Colon (tissue), 2 donors: ENCODE results near the gene COL24A1.
"Not testable (repeated sequence)": the region's sequence is repeated elsewhere in the genome, so short reads cannot be mapped to it uniquely, and the experiment has no call there.

Experiments
- FAIRE-seq: peaks from 2 replicates; lab custom pipeline; 2012; peaks lifted over from hg19 to GRCh38; lab: Jason Lieb, UNC
- donor health status: control.
- donor health status: control.

Gene COL24A1

GRCh38 chr1:85984636-85985035, 171.9 kb downstream of the COL24A1 start:
- FAIRE-seq, result no peak

DNA sequence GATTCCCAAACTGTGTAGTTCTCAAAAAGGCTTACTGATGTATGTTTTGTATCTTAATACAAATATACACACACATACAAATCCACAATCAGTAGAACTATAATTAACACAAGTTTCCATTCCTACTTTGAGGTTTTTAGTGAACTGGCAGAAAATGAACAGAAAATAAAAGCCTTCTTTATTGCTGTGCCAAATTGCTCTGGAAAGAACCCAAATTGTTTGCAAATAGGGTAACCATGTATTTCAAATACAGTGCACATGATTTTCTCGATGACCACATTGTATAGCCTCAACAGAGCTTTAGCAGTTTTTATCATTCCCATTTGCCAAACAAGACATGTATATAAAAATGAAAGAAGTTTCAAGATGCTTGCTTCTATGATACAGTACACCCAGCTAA, 173.3 kb downstream of the COL24A1 start:
- FAIRE-seq, result no peak

DNA sequence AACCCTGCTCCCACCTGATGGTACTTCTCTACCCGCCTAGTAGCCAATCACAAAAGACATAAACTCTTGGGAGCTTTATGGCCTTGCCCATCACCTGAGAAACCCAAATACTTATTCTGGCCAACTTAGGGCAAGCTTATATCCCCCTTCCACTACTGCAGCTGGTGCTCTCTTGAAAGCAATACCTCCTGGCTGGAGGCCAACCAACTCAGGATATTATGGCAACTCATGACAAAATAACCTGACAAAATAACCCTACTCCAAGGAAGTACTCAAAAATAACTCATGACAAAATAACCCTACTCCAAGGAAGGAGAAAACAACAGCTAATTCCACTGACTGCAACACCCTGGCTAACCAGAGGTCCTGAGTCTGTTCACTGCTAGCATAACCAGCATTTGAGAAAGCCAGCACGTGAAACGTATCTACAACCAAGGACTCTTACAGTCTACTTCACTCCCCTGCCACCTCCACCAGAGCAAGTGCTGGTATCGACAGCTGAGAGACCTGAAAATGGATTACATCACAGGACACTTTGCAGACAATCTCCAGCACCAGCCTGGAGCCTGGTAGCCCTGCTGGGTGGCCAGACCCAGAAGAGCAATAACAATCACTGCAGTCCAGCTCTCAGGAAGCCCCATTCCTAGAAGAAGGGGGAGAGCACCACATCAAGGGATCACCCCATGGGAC, 179.9 kb downstream of the COL24A1 start:
- no peak for FAIRE-seq

DNA sequence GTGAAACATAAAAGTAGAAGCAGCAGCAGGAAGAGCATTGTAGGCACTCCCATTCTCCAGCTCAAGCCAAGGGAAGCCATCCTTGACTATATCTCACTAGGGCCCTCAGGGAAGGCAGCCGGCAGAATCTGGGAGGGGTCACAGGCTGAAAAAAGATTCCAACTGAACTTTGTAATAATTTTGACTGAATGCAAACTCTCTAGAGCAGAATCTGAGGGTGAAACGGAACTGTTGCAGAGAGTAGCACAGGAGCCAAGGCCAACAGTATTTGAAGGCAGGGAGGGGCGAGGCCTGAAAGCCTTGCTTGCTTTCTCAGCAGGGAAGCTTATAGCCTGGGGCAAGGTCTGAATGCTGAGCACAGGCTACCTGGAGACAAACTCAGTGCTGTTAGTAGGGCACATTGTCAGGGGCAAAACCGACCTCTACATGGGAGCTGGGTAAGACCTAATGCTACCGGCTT, 180.6 kb downstream of the COL24A1 start:
- no peak for FAIRE-seq

DNA sequence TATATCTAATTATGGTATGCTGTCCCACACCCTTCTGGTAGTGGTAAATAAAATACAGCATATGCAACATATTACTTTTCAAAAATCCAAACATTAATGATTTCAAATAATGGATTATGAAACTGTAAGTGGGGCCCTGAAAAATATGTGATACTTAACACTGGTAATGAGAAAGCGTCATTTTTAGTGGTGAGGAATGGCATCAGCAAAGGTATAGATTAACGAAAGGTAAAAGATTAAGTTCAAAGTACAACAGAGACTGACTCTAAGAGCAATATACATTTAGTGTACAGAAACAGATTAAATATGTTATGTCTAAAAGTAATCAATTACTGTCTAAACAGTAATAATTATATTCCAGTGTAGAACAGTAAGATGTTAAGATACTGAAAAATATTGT, 194.1 kb downstream of the COL24A1 start:
- FAIRE-seq, result no peak

DNA sequence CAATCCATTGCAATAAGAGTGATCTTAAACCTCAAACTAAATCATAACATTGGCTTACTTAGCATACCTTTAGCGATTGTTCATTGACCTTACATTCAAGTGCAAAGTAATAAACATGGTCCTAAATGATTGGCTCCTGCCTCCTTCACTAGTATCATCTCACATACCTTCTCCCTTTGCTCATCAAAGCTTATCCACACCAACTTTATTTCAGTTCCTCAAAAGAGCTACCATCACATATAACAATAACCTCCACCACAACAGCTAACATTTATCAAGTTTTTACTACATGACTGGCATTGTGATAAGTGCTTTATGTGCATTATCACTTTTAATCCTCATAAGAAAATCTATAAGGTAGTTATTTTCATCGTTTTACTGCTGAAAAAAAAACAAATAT, 198.8 kb downstream of the COL24A1 start:
- no peak for FAIRE-seq

- not testable (repeated sequence) for FAIRE-seq
These were observed 201.4 kb downstream of the COL24A1 start for GRCh38 chr1:85955218-85955617.

- FAIRE-seq, result no peak
These were observed 204.1 kb downstream of the COL24A1 start for GRCh38 chr1:85952460-85952859.

DNA sequence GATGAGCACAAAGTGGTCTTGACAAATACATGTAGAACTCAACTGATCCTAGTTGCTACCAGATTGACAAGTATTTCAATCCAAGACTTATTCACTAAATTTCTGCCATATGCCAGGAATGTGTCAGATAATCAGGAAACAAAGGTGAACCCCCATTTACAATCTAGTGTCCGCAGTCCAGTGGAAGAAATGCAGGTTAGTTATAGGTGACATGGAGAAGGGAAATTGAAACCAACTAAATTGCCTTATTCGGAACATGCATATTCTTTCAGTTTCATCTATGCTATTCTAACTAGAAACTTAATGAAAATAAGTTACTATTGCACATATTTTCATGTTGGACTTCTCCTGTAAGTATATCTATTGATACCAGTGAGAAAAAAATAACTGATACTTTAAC, 209.4 kb downstream of the COL24A1 start:
- no peak for FAIRE-seq

DNA sequence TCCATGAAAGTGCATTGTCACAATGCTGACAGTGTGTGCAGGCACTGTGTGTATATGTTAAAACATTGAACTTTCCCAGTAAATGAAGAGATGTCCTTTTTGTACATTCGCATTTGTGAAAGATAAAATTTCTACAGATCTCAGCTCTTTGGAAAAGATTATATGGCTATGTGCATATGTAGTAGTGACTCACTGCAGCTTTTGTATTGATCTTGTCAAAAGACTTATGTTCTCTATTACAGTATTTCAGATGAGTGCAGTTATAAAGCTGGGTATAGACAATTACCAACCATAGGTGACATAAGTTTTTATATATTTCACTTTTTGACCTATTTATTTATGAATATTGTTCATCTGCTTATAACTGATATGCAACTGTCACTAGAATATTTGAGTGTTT, 212.6 kb downstream of the COL24A1 start:
- FAIRE-seq, result no peak

- FAIRE-seq, result no peak
These were observed 213.0 kb downstream of the COL24A1 start for GRCh38 chr1:85943526-85943925.

- FAIRE-seq, result no peak
These were observed 215.8 kb downstream of the COL24A1 start for GRCh38 chr1:85940656-85941306.

GRCh38 chr1:85938829-85939228, 217.7 kb downstream of the COL24A1 start:
- FAIRE-seq, result no peak

GRCh38 chr1:85936470-85936869, 220.1 kb downstream of the COL24A1 start:
- FAIRE-seq, result no peak

DNA sequence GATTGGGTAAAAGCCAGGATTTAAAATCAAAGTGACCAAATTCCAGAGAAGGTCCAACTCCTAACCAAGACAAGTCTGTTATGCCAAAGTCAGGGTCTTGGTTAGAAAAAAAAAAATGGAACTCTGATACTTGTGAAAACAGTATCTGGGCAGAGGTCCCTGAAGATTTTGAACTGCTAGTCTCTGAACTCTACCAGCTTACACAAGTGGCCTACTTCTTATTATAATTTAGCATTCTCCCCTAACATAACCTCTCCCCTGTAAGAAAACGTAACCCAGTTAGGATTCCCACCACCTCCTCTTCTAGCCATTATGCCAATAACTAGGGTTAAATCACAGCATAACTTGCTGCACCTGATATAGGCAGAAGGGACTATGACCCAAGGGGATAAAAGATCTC, 220.5 kb downstream of the COL24A1 start:
- no peak for FAIRE-seq

- no peak for FAIRE-seq
These were observed 221.3 kb downstream of the COL24A1 start for GRCh38 chr1:85935234-85935633.

- FAIRE-seq, result no peak
These were observed 222.1 kb downstream of the COL24A1 start for GRCh38 chr1:85934516-85934915.

DNA sequence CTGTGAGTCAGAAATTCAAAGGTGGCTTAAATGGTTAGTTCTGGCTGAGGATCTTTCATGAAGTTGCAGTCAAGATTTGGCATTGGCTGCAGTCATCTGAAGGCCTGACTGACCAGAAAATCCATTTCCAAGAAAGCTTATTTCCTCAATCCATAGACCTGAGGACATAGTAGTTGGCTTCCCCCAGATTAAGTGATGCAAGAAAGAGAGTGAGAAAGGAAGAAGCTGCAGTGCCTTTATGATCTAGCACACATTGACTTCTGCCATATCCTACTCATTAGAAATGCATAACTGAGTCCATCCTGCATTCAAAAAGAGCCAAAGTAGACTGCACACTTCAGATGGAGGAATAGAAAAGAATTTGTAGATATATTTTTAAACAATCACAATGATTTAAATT, 222.6 kb downstream of the COL24A1 start:
- FAIRE-seq, result no peak

DNA sequence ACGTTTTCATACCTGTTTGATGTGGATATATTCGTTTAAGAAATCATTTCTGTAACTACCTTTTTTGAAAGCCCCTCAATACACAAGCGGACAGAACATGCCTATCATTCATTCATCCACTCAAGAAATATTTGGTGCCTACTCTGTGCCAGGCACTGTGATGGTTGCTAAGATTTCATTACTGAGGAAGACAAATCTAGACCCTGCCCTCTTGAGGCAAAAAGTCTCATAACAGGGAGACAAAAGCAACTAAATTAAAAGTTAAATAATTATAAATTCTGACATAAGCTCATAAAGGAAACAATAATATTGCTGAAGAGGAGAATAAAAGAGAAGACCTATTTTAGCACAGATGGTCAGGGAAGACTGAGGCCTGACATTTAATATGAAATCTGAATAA, 244.8 kb downstream of the COL24A1 start:
- FAIRE-seq, result no peak

DNA sequence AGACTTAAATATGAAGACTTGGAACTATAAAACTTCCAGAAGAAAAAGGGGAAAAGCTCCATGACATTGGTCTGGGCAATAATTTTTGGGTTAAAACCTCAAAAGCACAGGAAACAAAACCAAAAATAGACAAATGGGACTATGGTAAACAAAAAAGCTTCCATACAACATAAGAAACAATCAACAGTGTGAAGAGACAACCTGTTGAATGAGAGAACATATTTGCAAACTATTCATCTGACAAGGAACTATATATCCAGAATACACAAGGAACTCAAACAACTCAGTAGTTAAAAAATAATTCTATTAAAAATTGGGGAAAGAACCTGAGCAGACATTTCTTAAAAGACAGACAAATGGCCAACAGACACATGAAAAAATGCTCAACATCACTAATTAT, 255.7 kb downstream of the COL24A1 start:
- no peak for FAIRE-seq

- FAIRE-seq, result no peak
These were observed 257.7 kb downstream of the COL24A1 start for GRCh38 chr1:85898861-85899260.

DNA sequence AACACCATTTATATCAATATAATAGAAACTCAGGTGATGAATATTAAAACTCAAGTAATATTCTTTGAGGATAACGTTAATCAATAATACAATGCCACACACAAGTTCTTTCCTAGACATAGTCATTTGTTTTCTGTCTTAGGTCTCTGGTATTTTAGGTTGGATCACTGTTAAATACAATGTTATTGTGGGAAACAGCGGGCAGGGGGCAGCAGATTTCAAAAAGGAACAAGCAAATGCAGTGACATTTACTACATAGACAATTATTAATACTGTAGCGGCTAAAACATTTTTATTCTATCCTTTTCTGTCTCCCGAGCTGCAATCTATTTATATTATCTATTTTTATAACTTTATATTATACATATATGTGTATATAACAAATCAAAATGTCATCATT, 261.9 kb downstream of the COL24A1 start:
- FAIRE-seq, result no peak

- peak; percentile 49 for FAIRE-seq
These were observed 264.2 kb downstream of the COL24A1 start for GRCh38 chr1:85892366-85892765.

DNA sequence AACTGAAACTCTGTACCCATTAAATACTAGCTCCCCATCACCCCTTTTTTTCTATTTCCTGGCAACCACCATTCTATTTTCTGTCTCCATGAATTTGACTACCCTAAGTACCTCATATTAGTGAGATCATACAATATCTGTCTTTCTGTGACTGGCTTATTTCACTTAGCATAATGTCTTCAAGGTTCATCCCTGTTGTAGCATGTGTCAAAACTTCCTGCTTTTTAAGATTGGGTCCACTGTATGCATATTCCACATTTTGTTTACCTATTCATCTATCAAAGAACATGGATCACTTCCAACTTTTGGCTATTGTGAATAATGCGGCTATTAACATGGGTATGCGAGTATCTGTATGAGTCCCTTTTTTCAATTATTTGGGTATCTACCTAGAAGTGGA, 266.7 kb downstream of the COL24A1 start:
- no peak for FAIRE-seq
